Germinal center (tissue), 1 donor: ENCODE measurements around the gene VTI1A.
"Not testable (repeated sequence)": the region's sequence is repeated elsewhere in the genome, so short reads cannot be mapped to it uniquely, and the experiment has no call there.

Experiments
- DNase-seq: peaks from one replicate; pipeline ENCODE4 v3.0.0; 2012; ENCODE audit warnings: mixed read lengths, low spot score

Gene VTI1A

DNA sequence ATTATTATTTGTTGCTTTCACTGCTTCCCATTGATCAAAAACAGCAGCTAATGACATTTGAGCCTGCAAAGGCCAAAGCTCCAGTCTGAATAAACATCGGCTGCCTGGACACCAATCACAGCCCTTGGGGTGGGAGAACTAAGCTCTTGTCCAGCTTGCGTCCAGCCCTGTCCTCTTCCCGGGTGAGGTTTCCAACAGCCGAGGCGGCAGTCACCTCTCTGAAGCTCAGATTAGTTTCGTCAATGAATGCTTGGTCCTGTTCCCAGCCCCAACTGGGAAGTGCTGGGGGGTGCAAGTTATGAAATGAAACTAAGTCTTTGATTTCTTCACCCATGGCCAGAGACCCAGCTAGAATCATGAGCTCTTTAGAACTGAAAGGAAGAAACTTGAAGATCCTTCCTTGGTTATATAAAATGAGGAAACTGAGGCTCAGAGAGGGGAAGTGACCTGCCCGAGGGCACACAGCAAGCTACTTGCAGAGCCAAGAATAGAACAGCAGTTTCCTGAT is 389.0 kb downstream of the VTI1A start:
- no peak for DNase-seq

DNA sequence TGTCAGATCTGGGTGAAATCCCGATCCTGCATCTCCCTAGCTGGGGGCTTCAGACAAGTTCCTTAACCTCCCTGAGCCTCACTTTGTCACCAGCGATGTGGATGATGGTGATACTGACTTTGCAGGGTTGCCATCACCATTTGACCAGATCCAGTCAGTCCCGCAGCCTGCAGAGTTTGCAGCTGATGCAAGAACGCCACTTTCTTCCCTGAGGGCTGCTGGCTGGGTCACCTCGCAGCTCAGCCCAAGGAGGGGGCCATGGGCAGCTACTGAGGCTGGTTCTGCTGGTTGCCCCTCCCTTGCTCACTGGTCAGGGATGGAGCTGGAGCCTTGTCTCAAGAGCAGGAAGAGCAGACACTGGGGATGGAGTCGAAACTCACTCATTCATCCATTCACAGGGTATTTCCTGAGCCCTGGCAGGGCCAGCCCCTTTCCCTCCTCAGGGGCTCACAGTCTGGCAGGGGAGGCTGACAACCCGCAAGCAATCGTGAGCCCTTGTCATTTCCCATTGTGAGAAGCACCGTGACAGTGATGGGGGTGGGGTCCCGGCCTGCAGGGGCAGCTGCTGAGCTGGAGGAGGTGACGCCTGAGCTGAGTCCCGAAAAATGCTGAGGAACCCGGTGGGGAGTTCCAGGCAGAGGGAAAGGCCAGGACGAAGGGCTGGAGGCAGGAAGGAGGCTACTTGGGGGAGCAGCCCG is 391.9 kb downstream of the VTI1A start:
- DNase-seq: no peak

DNA sequence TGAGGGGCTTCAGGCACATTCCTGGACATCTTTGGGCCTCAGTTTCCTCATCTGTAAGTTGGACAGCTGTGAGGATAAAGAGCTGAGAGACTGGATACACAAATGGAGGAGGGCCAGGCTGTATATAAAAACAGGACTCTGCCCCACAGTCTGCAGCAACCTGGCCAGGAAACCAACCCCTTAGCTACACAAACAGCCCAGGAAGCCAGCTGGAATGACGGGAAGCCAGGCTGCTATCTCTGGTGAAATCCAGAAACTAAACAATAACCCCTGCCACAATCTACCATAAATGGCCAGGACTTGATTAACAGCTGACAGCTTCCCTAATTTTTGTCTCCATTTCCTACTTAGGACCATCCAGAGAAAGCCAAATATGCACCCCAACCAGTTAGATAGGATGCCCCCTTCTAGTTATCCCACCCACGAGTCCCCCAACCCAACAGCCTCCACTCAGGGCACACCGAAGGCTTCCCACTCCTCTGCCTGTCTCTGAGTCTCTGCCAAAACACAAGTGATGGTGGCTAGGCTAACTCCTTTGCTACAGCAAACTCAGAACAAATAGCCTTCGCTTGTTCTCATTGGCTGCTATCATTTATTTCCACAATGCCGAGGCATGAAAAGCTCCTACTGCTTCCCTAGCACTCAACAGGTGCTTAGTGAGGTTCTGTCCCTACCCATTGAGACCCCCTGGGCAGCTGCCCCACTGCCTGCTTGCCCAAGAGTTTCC is 393.1 kb downstream of the VTI1A start:
- no peak for DNase-seq

DNA sequence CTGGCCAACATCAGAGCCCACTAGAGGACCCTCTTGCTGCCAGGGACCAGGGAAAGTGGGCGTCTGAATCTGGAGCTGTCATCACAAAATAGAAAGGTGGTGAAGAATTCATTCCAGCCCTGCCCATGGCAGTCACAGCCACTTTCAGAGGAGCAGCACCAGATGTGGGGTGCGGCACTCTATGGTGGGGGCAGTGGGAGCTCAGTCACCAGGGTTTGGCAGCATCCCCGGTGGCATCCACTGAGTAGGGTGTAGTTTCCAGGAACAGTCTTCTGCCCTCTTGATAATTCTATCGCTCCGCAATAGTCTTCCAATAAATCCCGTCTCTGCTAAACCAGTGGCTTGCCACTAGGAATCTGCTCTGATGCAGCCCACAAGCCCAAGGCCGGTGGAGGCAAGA is 394.5 kb downstream of the VTI1A start:
- DNase-seq: no peak

DNA sequence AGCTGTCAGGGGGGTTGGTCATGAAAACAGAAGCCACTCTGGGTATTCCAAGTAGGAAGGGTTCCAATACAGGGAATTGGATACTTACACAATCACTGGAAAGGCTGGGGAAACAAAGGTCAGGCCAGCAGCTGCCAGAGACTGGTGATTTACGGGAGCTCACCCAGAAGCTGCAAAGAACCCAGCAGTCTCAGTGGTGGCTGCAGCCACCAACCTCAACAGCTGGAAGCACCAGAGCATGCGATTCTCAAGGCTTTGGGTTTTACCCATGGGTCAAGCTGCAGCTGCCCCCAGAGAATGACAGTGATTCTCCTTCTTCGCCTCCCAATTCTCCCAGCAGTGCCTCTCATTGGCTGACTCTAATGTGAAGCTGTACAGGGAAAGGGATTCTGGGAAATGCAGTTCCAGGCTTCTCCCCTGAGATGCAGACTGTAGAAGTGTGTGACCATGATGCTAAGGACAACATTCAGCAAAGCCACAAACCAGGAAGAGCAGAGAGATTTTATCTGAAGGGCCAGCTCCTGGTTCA is 395.9 kb downstream of the VTI1A start:
- DNase-seq: no peak

DNA sequence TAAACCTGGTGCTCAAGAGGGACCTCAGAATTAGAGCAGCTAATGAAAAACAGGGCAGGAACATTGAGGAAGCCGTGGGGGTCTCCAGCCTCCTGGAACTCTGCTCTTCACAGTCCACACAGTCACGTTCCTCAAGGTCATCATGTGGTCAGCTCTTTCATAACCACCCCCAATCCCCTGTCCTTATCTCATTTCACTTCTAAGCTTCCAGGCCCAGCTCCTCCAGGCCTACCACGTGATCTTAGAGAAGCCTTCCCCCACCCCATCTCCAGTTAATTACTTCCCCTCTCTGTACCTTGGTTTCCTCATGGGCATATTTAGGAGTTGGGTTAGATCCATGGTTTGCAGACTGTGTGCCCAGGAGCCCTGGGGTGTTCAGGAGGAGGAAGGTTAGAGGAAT is 396.6 kb downstream of the VTI1A start:
- DNase-seq: no peak

DNA sequence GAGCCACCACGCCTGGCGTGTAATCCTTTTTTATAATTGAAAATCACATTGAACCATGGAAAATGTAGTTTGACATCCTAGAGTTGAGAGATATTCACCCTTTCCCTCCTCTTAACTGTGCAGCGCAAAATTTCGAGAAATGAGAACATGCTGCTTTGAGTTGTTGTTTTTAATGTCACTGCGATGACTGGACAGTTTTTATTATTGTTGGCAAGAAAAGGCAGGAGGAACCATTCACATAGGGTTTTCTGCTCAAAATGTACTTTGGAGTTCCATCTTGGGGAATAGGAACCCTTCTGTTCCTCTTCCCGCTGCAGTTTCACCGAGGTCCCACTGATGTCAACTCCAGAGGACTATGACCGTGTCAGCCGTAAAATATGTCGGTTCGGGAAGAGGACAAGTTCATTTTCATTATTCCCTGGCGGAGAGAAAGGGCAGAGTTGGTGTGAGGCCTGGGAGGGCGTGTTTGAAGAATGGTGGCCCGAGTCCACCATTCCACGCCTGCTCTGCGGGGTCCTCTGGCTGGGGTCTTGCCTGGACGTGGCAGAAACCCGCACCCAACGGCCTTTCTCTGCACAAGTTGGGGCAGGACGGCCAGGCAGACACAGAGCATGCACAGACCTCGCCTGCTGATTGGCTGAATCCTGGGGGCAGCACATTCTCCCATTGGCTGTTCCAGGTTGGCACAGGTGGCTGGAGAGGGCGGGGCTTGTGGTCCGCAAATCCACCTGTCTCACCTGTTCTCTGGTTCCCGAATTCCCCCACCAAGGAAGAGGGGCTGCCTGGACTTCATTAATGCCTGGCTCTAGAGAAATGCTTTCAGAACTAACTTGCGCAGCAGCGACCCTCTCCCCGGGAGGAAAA is 397.9 kb downstream of the VTI1A start:
- DNase-seq: no peak

DNA sequence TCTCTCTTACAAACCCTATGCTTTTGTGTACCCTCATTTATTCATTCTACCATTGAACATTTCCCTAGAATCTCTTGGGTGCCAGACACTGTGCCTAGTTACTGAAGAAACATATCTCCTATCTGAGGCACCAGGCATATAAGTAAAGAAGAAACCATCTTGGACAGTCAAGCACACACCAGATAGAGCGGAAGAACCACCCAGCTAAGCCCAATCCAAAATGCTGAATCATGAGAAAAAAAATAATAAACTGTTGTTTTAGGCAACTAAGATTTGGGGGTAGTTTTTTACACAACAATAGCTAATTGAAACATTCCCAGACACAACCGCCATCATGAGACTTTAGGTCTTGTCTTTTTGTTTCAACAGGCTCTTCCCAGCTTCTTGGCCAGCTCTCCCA is 400.8 kb downstream of the VTI1A start:
- no peak for DNase-seq

DNA sequence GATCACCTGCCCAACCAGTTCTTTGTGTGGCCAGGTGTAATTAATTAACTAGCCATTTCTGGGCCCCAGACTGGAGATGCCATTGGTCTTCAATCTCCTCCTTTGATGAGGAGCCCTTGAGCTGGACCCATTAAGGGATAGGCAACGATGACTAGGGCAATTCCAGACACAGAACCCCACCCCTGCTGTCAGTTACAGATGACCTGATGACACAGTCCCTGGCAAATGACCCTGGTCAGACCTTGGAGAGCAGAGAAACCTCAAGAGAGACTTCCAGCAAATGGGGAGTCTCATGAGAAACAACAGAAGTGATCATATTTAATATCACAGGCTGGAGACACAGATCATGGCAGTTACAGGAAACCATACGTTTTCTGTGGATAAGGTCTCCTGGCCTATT is 401.2 kb downstream of the VTI1A start:
- no peak for DNase-seq

DNA sequence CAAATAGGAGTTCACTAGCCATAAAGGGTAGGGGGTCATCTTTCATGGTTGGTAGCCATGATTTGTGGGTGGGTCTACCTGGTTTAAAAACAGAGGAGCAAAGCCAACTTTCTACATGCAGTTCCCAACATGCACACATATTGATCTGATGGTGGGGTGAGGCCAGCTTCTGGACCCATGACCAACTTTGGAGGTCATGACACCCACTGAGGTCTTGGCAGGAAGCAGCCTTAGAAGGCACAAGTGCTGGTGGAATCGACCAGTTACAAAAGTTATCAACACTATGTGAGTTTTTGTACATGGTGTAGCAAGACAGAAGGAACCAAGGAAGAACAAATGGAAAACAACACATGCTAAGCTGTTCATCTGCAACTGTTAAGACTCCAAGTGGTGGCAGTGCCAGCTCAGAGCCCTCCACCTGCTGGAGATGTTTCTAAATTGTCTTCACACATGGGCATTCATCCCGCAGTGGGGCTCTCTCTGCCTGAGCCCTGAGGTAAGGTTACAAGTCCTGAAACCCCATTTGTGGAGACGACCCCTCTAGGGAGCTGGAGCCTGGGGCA is 401.9 kb downstream of the VTI1A start:
- DNase-seq: no peak

DNA sequence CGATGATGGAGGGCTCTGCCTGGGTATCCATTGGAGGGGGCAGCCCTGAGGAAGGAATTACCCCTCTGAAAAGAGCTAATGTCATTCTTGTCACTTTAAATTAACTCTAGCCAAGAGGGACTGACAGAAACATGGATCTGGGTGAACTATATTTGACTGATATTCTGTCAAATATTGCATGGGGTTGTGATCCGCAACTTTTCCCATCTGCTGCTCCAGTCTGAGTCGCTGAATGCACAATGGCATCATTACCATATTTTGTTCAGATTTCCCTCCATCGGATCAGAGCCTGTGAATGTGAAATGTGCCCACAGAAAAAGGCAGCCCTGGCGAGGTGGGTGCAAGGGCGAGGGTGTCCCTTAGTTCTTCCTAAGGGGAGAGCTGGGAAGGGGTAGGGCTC is 402.5 kb downstream of the VTI1A start:
- DNase-seq: no peak

DNA sequence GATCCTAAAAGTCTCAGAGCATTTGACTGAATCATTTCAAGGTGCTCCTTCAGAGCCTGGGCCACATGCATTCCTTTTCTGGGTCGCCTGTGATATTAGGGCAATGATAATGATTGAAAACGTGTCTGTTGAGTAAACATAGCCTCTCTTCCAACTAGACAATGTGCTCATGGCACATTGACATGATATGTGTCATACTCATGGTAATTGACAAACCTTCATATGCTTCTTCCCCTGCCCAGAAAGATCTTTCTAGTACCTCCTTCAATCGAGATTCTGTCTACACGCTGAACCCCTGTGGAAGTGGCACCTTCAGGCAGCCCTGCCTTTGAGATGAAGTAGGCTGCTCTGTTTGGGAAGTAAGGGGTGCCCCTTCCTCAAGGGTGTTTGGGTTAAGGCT is 404.2 kb downstream of the VTI1A start:
- DNase-seq: no peak

DNA sequence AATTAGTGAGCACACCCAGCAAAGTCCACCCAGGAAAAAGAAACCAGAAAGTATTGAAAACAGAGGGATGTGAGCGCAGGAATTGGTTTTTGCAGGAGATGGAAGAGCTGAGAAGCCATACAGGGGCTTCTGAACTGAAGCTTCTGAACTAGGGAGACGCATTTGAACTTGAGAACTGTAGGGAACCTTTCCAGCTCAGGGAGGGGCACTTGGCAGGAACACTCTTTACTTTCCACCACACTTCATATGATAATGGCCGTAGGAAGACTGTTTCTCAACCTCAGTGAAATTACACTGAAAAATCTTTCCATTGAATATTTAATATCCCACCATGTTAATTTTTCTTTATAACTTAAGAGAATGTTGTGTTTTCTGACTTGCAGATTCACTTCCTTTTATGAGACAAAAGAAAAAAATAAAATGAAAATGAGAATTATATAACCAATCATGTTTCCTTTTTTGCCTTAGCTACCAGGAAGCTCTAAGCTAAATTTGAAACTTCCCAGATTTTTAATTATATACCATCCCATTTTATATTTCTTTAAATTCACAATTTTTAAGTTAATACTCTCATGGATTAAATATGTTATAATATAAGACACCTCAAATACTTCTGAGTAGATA is 404.7 kb downstream of the VTI1A start:
- no peak for DNase-seq

DNA sequence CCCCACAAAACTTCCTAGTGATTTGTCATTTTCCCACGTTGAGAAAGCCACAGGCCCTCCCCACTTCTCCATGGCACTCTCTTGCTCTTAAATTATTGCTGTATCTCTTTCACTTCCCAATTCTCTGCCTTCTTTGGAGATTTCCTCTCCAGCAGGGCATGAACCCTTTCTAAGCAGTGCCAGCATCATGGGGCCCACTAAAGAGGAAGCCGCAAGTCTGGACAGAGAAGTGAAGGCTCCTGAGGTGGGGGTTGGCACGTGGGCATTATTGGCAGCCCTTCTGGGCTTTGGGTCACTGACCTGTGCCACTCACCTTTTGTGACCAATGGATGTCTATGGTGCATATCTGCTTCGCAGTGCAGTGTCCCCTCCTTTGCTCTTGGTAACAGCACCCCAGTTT is 405.3 kb downstream of the VTI1A start:
- peak; percentile 28 for DNase-seq

DNA sequence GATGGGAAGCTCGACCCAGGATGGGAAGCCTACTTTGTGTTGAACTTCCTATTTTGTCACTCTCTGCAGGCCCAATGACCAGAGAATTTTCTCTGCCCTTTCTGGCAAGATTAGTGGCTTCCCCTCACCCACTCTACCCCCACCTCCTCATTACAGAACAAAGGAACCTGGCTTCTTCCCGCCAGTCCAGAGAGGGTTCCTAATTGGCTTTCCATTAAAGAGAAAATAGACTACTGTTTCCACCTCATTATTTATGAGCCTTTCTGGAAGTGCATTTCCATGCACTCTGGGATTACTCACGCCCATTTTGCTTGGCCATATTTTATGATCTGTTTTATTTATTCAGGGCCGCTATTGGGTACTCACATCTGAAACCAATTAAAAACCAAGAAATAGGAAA is 408.1 kb downstream of the VTI1A start:
- no peak for DNase-seq

DNA sequence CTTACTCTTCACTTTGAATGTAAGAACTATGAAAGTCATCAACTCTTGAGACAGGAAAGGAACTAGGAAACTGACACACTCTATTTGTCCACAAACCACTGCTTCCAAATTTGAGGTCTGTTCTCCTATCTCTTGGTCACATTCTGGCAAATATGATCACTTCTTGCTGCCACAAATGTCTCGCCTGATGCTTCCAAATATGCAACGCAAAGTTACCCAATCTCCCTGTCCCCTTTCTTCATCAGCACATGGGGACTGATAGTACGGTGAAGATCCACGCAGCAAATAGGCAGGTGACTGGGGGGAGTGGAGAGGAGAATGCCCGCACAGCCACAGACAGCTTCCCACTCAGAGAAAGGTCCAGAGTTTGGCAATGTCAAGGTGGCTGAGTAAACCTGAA is 410.5 kb downstream of the VTI1A start:
- DNase-seq: no peak

DNA sequence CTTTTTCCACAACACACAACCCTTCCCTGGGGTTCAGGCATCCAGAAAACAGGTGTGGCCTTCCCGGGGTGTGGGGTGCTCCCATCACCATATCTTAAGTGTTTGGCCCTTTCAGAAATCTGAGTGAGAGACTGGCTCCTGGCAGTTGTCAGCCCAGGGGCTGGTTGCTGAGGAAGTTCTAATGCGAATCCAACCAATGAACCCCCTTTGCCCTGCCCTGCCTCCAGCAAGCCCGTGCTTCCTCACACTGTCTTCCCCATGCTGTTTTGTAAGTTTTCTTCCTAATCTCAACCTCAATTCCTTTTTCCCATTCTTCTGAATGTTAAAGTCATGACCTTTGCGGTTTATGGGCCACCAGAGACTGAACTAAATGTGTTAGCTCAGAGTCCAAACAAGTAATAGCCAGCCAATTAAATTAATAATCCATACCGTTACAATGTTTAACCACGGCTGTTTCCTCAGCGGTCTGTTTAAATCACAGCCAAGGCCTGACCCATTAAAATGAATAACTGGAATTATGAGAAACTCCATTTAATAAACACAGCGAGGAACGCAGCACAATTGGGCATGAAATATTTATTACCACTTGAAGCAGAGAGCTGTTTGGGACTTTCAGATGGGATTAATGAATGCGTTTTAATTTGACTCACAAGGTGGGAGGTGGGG is 412.1 kb downstream of the VTI1A start:
- DNase-seq: no peak

DNA sequence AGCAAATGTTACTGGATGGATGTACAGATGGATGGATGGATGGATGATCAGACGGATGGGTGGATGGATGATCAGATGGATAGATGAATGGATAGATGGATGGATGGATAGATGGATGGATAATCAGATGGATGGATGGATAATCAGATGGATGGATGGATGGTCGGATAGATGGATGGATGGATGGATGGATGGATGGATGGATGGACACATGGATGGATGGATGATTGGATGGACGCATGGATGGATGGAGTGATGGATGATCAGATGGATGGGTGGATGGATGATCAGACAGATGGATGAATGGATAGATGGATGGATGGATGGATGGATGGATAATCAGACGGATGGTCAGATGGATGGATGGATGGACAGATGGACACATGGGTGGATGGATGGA is 412.8 kb downstream of the VTI1A start:
- DNase-seq: no peak

DNA sequence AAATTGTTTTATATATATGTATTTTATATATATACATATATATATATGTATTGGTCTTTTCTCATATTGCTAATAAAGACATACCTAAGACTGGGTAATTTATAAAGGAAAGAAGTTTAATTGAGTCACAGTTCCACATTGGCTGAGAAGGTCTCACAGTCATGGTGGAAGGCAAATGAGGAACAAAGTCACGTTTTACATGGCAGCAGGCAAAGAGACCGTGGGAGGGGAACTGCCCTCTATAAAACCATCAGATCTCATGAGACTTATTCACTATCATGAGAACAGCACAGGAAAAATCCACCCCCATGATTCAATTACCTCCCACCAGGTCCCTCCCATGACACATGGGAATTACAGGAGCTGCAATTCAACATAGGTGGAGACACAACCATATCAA is 416.4 kb downstream of the VTI1A start:
- DNase-seq: not testable (repeated sequence)
